OCI-LY3 (cell line): ENCODE measurements around the gene GJD4.

Experiments used
- EZH2phosphoT487 ChIP-seq: fragments of 200-600 bp; shearing (Covaris generic); IDR thresholded peaks from 2 replicates; pipeline ENCODE4 v1.6.1; 2018; ENCODE audit warnings: antibody characterized with exemption, mixed run types, low read depth
- TF ChIP-seq, protein P1 (sequence below): fragments of 200-600, 300-600 bp; sonication (generic); IDR thresholded peaks from 2 replicates; pipeline ENCODE4 v1.5.1; 2014; ENCODE audit warnings: antibody characterized with exemption, low read length, low read depth

GRCh38 chr10:35568483-35569015 is 36.6 kb upstream of the GJD4 start:
- TF ChIP-seq, protein P1, sequence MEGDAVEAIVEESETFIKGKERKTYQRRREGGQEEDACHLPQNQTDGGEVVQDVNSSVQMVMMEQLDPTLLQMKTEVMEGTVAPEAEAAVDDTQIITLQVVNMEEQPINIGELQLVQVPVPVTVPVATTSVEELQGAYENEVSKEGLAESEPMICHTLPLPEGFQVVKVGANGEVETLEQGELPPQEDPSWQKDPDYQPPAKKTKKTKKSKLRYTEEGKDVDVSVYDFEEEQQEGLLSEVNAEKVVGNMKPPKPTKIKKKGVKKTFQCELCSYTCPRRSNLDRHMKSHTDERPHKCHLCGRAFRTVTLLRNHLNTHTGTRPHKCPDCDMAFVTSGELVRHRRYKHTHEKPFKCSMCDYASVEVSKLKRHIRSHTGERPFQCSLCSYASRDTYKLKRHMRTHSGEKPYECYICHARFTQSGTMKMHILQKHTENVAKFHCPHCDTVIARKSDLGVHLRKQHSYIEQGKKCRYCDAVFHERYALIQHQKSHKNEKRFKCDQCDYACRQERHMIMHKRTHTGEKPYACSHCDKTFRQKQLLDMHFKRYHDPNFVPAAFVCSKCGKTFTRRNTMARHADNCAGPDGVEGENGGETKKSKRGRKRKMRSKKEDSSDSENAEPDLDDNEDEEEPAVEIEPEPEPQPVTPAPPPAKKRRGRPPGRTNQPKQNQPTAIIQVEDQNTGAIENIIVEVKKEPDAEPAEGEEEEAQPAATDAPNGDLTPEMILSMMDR = no peak
- TF ChIP-seq EZH2phosphoT487 = no peak
